Measurements from ENCODE around the gene TMEM14A. TPM values are rescaled to one million over a fixed set of nuclear protein-coding genes. Genes with fewer than 3 reads are reported as not detected.

Gene TMEM14A
- total RNA-seq, 1 donor, result 19.9 TPM

GRCh38 chr6:52661551-52661950 is 9.4 kb upstream of the TMEM14A start:
- H2AFZ ChIP-seq (ENCODE audit: low read length), result peak overlapping the region; percentile 58
- H3K36me3 ChIP-seq (ENCODE audit: insufficient read depth, low read length), result peaks cover under 1% of the 10 kb centered on the region
- no peak for DNase-seq (ENCODE audit: insufficient read length, low spot score, missing footprints)
- H3K4me2 ChIP-seq (ENCODE audit: insufficient read depth, low read length), result no peak overlapping the region
- no peaks in the 10 kb centered on the region for H3K9me3 ChIP-seq (ENCODE audit: low read depth, low read length)
- peaks cover 4% of the 10 kb centered on the region for H4K20me1 ChIP-seq (ENCODE audit: insufficient read depth, low read length)
- TF ChIP-seq CTCF (IDR thresholded peaks at IDR 0.05; ENCODE audit: extremely low read depth, low read depth, low read length), result no peak
- H3K27me3 ChIP-seq (ENCODE audit: insufficient read depth, low read length), result no peaks in the 10 kb centered on the region
- H3K27ac ChIP-seq (ENCODE audit: low read depth, low read length), result no peak overlapping the region
- peaks cover 22% of the 10 kb centered on the region for H3K4me1 ChIP-seq (ENCODE audit: insufficient read depth, low read length)
- no peak overlapping the region for H3K4me3 ChIP-seq (ENCODE audit: insufficient read depth, low read length)
- peaks cover 19% of the 10 kb centered on the region for H3K79me2 ChIP-seq (ENCODE audit: insufficient read depth, low read length)

- Histone ChIP-seq H2AFZ (ENCODE audit: low read length) (peak overlapping the region; percentile 58), H3K4me3 (ENCODE audit: insufficient read depth, low read length) (no peak overlapping the region), H3K79me2 (ENCODE audit: insufficient read depth, low read length) (peaks cover 19% of the 10 kb centered on the region), H3K9me3 (ENCODE audit: low read depth, low read length) (no peaks in the 10 kb centered on the region), H3K27ac (ENCODE audit: low read depth, low read length) (no peak overlapping the region), H3K36me3 (ENCODE audit: insufficient read depth, low read length) (peaks cover 6% of the 10 kb centered on the region), H3K4me1 (ENCODE audit: insufficient read depth, low read length) (peaks cover 22% of the 10 kb centered on the region), H4K20me1 (ENCODE audit: insufficient read depth, low read length) (peaks cover 4% of the 10 kb centered on the region), H3K4me2 (ENCODE audit: insufficient read depth, low read length) (no peak overlapping the region), H3K27me3 (ENCODE audit: insufficient read depth, low read length) (no peaks in the 10 kb centered on the region)
- no peak for DNase-seq (ENCODE audit: insufficient read length, low spot score, missing footprints)
- no peak for TF ChIP-seq CTCF (IDR thresholded peaks at IDR 0.05; ENCODE audit: extremely low read depth, low read depth, low read length)
Observed at GRCh38 chr6:52662031-52662430, 8.9 kb upstream of the TMEM14A start.

- Histone ChIP-seq H2AFZ (ENCODE audit: low read length) (peak overlapping the region; percentile 89), H3K27me3 (ENCODE audit: insufficient read depth, low read length) (no peaks in the 10 kb centered on the region), H3K79me2 (ENCODE audit: insufficient read depth, low read length) (peaks cover 19% of the 10 kb centered on the region), H3K4me1 (ENCODE audit: insufficient read depth, low read length) (peaks cover 22% of the 10 kb centered on the region), H3K4me2 (ENCODE audit: insufficient read depth, low read length) (peak overlapping the region; percentile 79), H3K27ac (ENCODE audit: low read depth, low read length) (peak overlapping the region; percentile 30), H3K4me3 (ENCODE audit: insufficient read depth, low read length) (peak overlapping the region; percentile 81), H4K20me1 (ENCODE audit: insufficient read depth, low read length) (peaks cover 4% of the 10 kb centered on the region), H3K9me3 (ENCODE audit: low read depth, low read length) (no peaks in the 10 kb centered on the region), H3K36me3 (ENCODE audit: insufficient read depth, low read length) (peaks cover 11% of the 10 kb centered on the region)
- peak; percentile 89 for DNase-seq (ENCODE audit: insufficient read length, low spot score, missing footprints)
- peak; percentile 78 for TF ChIP-seq CTCF (IDR thresholded peaks at IDR 0.05; ENCODE audit: extremely low read depth, low read depth, low read length)
Observed at GRCh38 chr6:52663120-52663935, 7.6 kb upstream of the TMEM14A start.

GRCh38 chr6:52663936-52664185 is 7.1 kb upstream of the TMEM14A start:
- H3K9me3 ChIP-seq (ENCODE audit: low read depth, low read length), result no peaks in the 10 kb centered on the region
- peaks cover 11% of the 10 kb centered on the region for H3K36me3 ChIP-seq (ENCODE audit: insufficient read depth, low read length)
- peak overlapping the region; percentile 81 for H3K4me3 ChIP-seq (ENCODE audit: insufficient read depth, low read length)
- peak overlapping the region; percentile 89 for H2AFZ ChIP-seq (ENCODE audit: low read length)
- H3K27me3 ChIP-seq (ENCODE audit: insufficient read depth, low read length), result no peaks in the 10 kb centered on the region
- peaks cover 22% of the 10 kb centered on the region for H3K4me1 ChIP-seq (ENCODE audit: insufficient read depth, low read length)
- no peak for DNase-seq (ENCODE audit: insufficient read length, low spot score, missing footprints)
- H4K20me1 ChIP-seq (ENCODE audit: insufficient read depth, low read length), result peaks cover 4% of the 10 kb centered on the region
- H3K4me2 ChIP-seq (ENCODE audit: insufficient read depth, low read length), result peak overlapping the region; percentile 79
- peaks cover 19% of the 10 kb centered on the region for H3K79me2 ChIP-seq (ENCODE audit: insufficient read depth, low read length)
- H3K27ac ChIP-seq (ENCODE audit: low read depth, low read length), result peak overlapping the region; percentile 17
- no peak for TF ChIP-seq CTCF (IDR thresholded peaks at IDR 0.05; ENCODE audit: extremely low read depth, low read depth, low read length)
